K562 (cell line): Measurements from ENCODE around the gene PIP5KL1. TPM values are rescaled to one million over a fixed set of nuclear protein-coding genes. Genes with fewer than 3 reads are reported as not detected.

ENCODE experiments used
- CBFA2T2 ChIP-seq: fragments of 450-650 bp; conservative IDR thresholded peaks from 2 replicates; pipeline ENCODE4 v1.6.1; 2017; ENCODE audit warnings: mild to moderate bottlenecking
- DPF2 ChIP-seq: fragments of 450-650 bp; IDR thresholded peaks from 2 replicates; pipeline ENCODE4 v1.6.1; 2016
- ILK ChIP-seq: fragments of 450-650 bp; IDR thresholded peaks from 2 replicates; pipeline ENCODE4 v1.6.1; 2016; ENCODE audit warnings: missing genetic modification characterization, low read depth, mild to moderate bottlenecking, missing compliant biosample characterization, moderate library complexity, borderline replicate concordance
- L3MBTL2 ChIP-seq: fragments of 450-650 bp; IDR thresholded peaks from 2 replicates; pipeline ENCODE4 v1.6.1; 2016; ENCODE audit warnings: mild to moderate bottlenecking, moderate library complexity
- MTA1 ChIP-seq: fragments of 450-650 bp; IDR thresholded peaks from 2 replicates; pipeline ENCODE4 v1.6.1; 2017; ENCODE audit warnings: borderline replicate concordance
- PTRF ChIP-seq: fragments of 450-650 bp; IDR thresholded peaks from 2 replicates; pipeline ENCODE4 v1.6.1; 2016; ENCODE audit warnings: mild to moderate bottlenecking, missing genetic modification characterization, missing compliant biosample characterization
- RBM25 ChIP-seq: fragments of 200-400 bp; formaldehyde crosslinking; IDR thresholded peaks from 2 replicates; pipeline ENCODE4 v1.6.1; 2018; ENCODE audit warnings: low read length, low read depth, moderate library complexity; ENCODE audit not compliant: severe bottlenecking
- RBM34 ChIP-seq: fragments of 200-400 bp; formaldehyde crosslinking; IDR thresholded peaks from 2 replicates; pipeline ENCODE4 v1.6.1; 2018; ENCODE audit warnings: low read length, borderline replicate concordance; ENCODE audit not compliant: insufficient read depth
- RCOR1 ChIP-seq, 2 experiments: IDR thresholded peaks; 2 replicates each; pipeline ENCODE4 v1.6.1; 2012; ENCODE audit warnings: low read depth in 2 of 2, low read length in 2 of 2, borderline replicate concordance in 1 of 2, improper control_type of control experiment in 1 of 2
- SMARCE1 ChIP-seq: fragments of 450-650 bp; IDR thresholded peaks from 2 replicates; pipeline ENCODE4 v1.7.1; 2016; ENCODE audit warnings: mild to moderate bottlenecking
- SP2 ChIP-seq: IDR thresholded peaks from 2 replicates; pipeline ENCODE4 v1.6.1; 2011; ENCODE audit warnings: mild to moderate bottlenecking, low read depth, low read length, moderate library complexity; ENCODE audit not compliant: poor library complexity, severe bottlenecking; ENCODE audit errors: extremely low read depth
- SREBF1 ChIP-seq: fragments of 150-350 bp; IDR thresholded peaks from 2 replicates; pipeline ENCODE4 v1.6.1; 2014; ENCODE audit warnings: antibody characterized with exemption, low read depth, low read length, borderline replicate concordance
- SUPT5H ChIP-seq: fragments of 450-650 bp; IDR thresholded peaks from 2 replicates; pipeline ENCODE4 v1.6.1; 2016
- ZNF436 ChIP-seq: fragments of 250-450, 450-650 bp; sonication (Bioruptor Pico); formaldehyde crosslinking; IDR thresholded peaks from 2 replicates; pipeline ENCODE4 v1.7.0; 2020; ENCODE audit warnings: mild to moderate bottlenecking
- polyA plus RNA-seq, 8 experiments: library from polyadenylated mRNA; depleted of rRNA in 4 of 8; stranded (reverse) in 5 of 8; unstranded in 3 of 8; fragments of >200 nt; fragmentation: Nextera tagmentation in 2 of 8; fragmentation: Illumina TruSeq in 1 of 8; extraction: Ambion mirVana in 2 of 8; extraction: Trizol in 1 of 8; gene quantifications; 2 replicates each; pipeline versions ENCODE4 v1.2.1 to v1.2.3, GENCODE V29; 2011 to 2014; ENCODE audit warnings: inconsistent platforms in 1 of 8, missing spikeins in 1 of 8
- total RNA-seq, 7 experiments: library from RNA; depleted of rRNA in 6 of 7; stranded (reverse); fragments of >200 nt in 6 of 7; fragmentation: Illumina TruSeq in 2 of 7; extraction: Trizol in 2 of 7; gene quantifications; 2 replicates each; pipeline versions ENCODE4 v1.2.1 to v1.2.3, GENCODE V29; 2011 to 2021; ENCODE audit warnings: low replicate concordance in 1 of 7
- TF ChIP-seq, protein P1 (sequence below): fragments of 250-450 bp; sonication (Bioruptor Pico); IDR thresholded peaks from 2 replicates; pipeline ENCODE4 v1.5.0; 2021; ENCODE audit warnings: mild to moderate bottlenecking, borderline replicate concordance
- TF ChIP-seq, protein P2 (sequence below): sonication (generic); formaldehyde crosslinking; IDR thresholded peaks from 2 replicates; pipeline ENCODE4 v1.8.1; 2023; ENCODE audit warnings: mild to moderate bottlenecking, missing genetic modification reagents
- TF ChIP-seq, protein P3 (sequence below): fragments of 450-650 bp; IDR thresholded peaks from 2 replicates; pipeline ENCODE4 v1.6.1; 2017; ENCODE audit warnings: antibody characterized with exemption, mild to moderate bottlenecking

Gene PIP5KL1
- total and polyA plus RNA-seq, 9 of the 15 experiments (the other 6 are each of a cell fraction or from before 2014, with no cell fraction given), result 0.18 to 4.8 (median 1.2) TPM

DNA sequence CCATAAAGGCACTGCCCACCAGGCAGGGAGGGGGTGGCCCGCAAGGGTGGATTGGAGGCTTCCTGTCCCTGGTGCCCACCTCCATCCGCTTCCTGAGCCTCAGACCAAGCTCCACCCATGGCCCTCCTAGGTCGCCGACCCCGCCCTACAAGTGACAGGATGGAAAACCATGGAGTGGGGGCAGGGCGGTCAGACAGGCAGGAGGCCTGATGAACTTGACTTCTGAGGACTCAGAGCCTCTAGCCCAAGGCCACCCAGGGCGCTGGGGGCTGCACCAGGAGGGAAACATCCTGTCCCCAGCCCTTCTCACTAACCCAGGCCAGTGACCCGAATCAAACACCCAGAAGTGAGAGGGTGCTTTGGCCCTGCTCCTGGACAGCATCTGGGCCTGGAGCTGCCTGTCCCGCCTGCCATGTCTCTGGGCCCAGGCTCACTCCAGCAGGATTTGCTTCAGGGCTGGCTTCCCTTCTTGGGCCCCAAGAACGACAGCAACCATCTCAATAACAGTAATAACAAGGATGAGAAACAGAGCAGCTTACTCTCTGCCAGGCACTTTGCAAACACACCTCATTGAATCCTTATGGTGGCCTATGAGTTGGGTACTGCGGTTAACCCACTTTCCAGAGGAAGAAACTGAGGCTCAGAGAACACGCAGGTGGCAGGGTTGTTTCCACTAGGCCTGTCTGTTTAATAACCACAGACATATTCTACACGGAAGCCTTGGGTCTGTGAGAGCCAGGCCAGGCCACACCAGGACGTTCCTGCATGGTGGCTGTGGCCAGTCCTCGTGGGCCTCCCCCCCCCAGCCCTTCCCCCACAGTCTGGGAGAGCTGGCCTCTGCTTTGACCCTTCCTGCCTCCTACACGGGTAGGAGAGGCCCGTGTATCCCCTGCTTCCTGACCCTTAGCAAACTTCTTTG is 26.8 kb downstream of the PIP5KL1 start (continued):
- TF ChIP-seq, protein P1, sequence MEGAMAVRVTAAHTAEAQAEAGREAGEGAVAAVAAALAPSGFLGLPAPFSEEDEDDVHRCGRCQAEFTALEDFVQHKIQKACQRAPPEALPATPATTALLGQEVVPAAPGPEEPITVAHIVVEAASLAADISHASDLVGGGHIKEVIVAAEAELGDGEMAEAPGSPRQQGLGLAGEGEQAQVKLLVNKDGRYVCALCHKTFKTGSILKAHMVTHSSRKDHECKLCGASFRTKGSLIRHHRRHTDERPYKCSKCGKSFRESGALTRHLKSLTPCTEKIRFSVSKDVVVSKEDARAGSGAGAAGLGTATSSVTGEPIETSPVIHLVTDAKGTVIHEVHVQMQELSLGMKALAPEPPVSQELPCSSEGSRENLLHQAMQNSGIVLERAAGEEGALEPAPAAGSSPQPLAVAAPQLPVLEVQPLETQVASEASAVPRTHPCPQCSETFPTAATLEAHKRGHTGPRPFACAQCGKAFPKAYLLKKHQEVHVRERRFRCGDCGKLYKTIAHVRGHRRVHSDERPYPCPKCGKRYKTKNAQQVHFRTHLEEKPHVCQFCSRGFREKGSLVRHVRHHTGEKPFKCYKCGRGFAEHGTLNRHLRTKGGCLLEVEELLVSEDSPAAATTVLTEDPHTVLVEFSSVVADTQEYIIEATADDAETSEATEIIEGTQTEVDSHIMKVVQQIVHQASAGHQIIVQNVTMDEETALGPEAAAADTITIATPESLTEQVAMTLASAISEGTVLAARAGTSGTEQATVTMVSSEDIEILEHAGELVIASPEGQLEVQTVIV (CRISPR knock-in tag), result no peak
- TF ChIP-seq SREBF1 (no peak), MTA1 (no peak), SMARCE1 (no peak), CBFA2T2 (no peak), DPF2 (peak; percentile 70), PTRF (tag) (no peak), SP2 (no peak), ILK (tag) (no peak), RBM34 (no peak), RCOR1 (IDR thresholded peaks at IDR 0.05; ENCODE audit: borderline replicate concordance in 1 of 2, low read depth in 2 of 2, low read length in 2 of 2) (peak in 1 of 2 experiments; percentile 81; a peak in 3 of 4 replicates), L3MBTL2 (peak; percentile 15; the same call in 1 of the 2 replicates), RBM25 (no peak), ZNF436 (CRISPR knock-in tag) (no peak), SUPT5H (peak; percentile 56; the same call in 1 of the 2 replicates)
- TF ChIP-seq, protein P2, sequence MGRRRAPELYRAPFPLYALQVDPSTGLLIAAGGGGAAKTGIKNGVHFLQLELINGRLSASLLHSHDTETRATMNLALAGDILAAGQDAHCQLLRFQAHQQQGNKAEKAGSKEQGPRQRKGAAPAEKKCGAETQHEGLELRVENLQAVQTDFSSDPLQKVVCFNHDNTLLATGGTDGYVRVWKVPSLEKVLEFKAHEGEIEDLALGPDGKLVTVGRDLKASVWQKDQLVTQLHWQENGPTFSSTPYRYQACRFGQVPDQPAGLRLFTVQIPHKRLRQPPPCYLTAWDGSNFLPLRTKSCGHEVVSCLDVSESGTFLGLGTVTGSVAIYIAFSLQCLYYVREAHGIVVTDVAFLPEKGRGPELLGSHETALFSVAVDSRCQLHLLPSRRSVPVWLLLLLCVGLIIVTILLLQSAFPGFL, result no peak
- TF ChIP-seq, protein P3, sequence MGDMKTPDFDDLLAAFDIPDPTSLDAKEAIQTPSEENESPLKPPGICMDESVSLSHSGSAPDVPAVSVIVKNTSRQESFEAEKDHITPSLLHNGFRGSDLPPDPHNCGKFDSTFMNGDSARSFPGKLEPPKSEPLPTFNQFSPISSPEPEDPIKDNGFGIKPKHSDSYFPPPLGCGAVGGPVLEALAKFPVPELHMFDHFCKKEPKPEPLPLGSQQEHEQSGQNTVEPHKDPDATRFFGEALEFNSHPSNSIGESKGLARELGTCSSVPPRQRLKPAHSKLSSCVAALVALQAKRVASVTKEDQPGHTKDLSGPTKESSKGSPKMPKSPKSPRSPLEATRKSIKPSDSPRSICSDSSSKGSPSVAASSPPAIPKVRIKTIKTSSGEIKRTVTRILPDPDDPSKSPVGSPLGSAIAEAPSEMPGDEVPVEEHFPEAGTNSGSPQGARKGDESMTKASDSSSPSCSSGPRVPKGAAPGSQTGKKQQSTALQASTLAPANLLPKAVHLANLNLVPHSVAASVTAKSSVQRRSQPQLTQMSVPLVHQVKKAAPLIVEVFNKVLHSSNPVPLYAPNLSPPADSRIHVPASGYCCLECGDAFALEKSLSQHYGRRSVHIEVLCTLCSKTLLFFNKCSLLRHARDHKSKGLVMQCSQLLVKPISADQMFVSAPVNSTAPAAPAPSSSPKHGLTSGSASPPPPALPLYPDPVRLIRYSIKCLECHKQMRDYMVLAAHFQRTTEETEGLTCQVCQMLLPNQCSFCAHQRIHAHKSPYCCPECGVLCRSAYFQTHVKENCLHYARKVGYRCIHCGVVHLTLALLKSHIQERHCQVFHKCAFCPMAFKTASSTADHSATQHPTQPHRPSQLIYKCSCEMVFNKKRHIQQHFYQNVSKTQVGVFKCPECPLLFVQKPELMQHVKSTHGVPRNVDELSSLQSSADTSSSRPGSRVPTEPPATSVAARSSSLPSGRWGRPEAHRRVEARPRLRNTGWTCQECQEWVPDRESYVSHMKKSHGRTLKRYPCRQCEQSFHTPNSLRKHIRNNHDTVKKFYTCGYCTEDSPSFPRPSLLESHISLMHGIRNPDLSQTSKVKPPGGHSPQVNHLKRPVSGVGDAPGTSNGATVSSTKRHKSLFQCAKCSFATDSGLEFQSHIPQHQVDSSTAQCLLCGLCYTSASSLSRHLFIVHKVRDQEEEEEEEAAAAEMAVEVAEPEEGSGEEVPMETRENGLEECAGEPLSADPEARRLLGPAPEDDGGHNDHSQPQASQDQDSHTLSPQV, result peak; percentile 88
